ENCODE data around the gene CXCL3.

CXCL3 gene

GRCh38 chr4:74000301-74000700 lies 38.2 kb downstream of the CXCL3 start:
- Mint-ChIP-seq H3K27ac (ENCODE audit: low read depth) (no peak overlapping the region), H3K4me1 (no peaks in the 10 kb centered on the region), H3K4me3 (no peak overlapping the region), H3K36me3 (ENCODE audit: insufficient read depth) (no peaks in the 10 kb centered on the region), H3K9me3 (no peaks in the 10 kb centered on the region), H3K27me3 (no peaks in the 10 kb centered on the region)
- DNase-seq (ENCODE audit: low spot score in 2 of 2): no peak
- no peak for ATAC-seq (replicated peaks; ENCODE audit: extremely low read depth, poor library complexity, severe bottlenecking)

GRCh38 chr4:73998040-73999011 lies 40.2 kb downstream of the CXCL3 start, which contains the start of gene CXCL5:
TSS of gene CXCL5 (minus strand) at chr4:73998677. CDS start at chr4:73998581, 96 bp downstream.
- no peaks in the 10 kb centered on the region for H3K9me3 Mint-ChIP-seq
- no peaks in the 10 kb centered on the region for H3K4me1 Mint-ChIP-seq
- H3K27me3 Mint-ChIP-seq: no peaks in the 10 kb centered on the region
- DNase-seq (ENCODE audit: low spot score in 2 of 2) (no peak), ATAC-seq (replicated peaks; ENCODE audit: extremely low read depth, poor library complexity, severe bottlenecking) (no peak)
- no peaks in the 10 kb centered on the region for H3K36me3 Mint-ChIP-seq (ENCODE audit: insufficient read depth)
- no peak within 1 kb of the TSS for H3K4me3 Mint-ChIP-seq
- no peak within 1 kb of the TSS for H3K27ac Mint-ChIP-seq (ENCODE audit: low read depth)

- no peak for ATAC-seq (replicated peaks; ENCODE audit: extremely low read depth, poor library complexity, severe bottlenecking)
- Mint-ChIP-seq H3K36me3 (ENCODE audit: insufficient read depth) (no peaks in the 10 kb centered on the region), H3K27ac (ENCODE audit: low read depth) (no peak overlapping the region), H3K4me1 (no peaks in the 10 kb centered on the region), H3K27me3 (no peaks in the 10 kb centered on the region), H3K9me3 (no peaks in the 10 kb centered on the region), H3K4me3 (no peak overlapping the region)
- no peak for DNase-seq (ENCODE audit: low spot score in 2 of 2)
Observed at GRCh38 chr4:73992050-73992449, 46.4 kb downstream of the CXCL3 start.

GRCh38 chr4:73991742-73992000 lies 46.8 kb downstream of the CXCL3 start:
- no peaks in the 10 kb centered on the region for H3K27me3 Mint-ChIP-seq
- H3K27ac Mint-ChIP-seq (ENCODE audit: low read depth): no peak overlapping the region
- H3K36me3 Mint-ChIP-seq (ENCODE audit: insufficient read depth): no peaks in the 10 kb centered on the region
- DNase-seq (ENCODE audit: low spot score in 2 of 2) (no peak), ATAC-seq (replicated peaks; ENCODE audit: extremely low read depth, poor library complexity, severe bottlenecking) (no peak)
- no peaks in the 10 kb centered on the region for H3K9me3 Mint-ChIP-seq
- H3K4me3 Mint-ChIP-seq: no peak overlapping the region
- no peaks in the 10 kb centered on the region for H3K4me1 Mint-ChIP-seq

- Mint-ChIP-seq H3K4me1 (no peaks in the 10 kb centered on the region), H3K9me3 (no peaks in the 10 kb centered on the region), H3K27me3 (no peaks in the 10 kb centered on the region), H3K36me3 (ENCODE audit: insufficient read depth) (no peaks in the 10 kb centered on the region), H3K4me3 (no peak overlapping the region), H3K27ac (ENCODE audit: low read depth) (no peak overlapping the region)
- no peak for DNase-seq (ENCODE audit: low spot score in 2 of 2)
- no peak for ATAC-seq (replicated peaks; ENCODE audit: extremely low read depth, poor library complexity, severe bottlenecking)
Observed at GRCh38 chr4:73990988-73991741, 47.3 kb downstream of the CXCL3 start.

GRCh38 chr4:73989928-73990327 lies 48.6 kb downstream of the CXCL3 start:
- Mint-ChIP-seq H3K36me3 (ENCODE audit: insufficient read depth) (no peaks in the 10 kb centered on the region), H3K27me3 (no peaks in the 10 kb centered on the region), H3K4me1 (no peaks in the 10 kb centered on the region), H3K27ac (ENCODE audit: low read depth) (no peak overlapping the region), H3K4me3 (no peak overlapping the region), H3K9me3 (no peaks in the 10 kb centered on the region)
- ATAC-seq (replicated peaks; ENCODE audit: extremely low read depth, poor library complexity, severe bottlenecking) (no peak), DNase-seq (ENCODE audit: low spot score in 2 of 2) (no peak)

- no peak for DNase-seq (ENCODE audit: low spot score in 2 of 2)
- no peaks in the 10 kb centered on the region for H3K36me3 Mint-ChIP-seq (ENCODE audit: insufficient read depth)
- H3K4me1 Mint-ChIP-seq: no peaks in the 10 kb centered on the region
- no peaks in the 10 kb centered on the region for H3K27me3 Mint-ChIP-seq
- no peaks in the 10 kb centered on the region for H3K9me3 Mint-ChIP-seq
- H3K27ac Mint-ChIP-seq (ENCODE audit: low read depth): no peak overlapping the region
- H3K4me3 Mint-ChIP-seq: no peak overlapping the region
- no peak for ATAC-seq (replicated peaks; ENCODE audit: extremely low read depth, poor library complexity, severe bottlenecking)
Observed at GRCh38 chr4:73989031-73989430, 49.5 kb downstream of the CXCL3 start.

- Mint-ChIP-seq H3K27ac (ENCODE audit: low read depth) (no peak within 1 kb of the TSS), H3K36me3 (ENCODE audit: insufficient read depth) (no peaks in the 10 kb centered on the region), H3K4me3 (no peak within 1 kb of the TSS), H3K9me3 (no peaks in the 10 kb centered on the region), H3K27me3 (no peaks in the 10 kb centered on the region), H3K4me1 (no peaks in the 10 kb centered on the region)
- ATAC-seq (replicated peaks; ENCODE audit: extremely low read depth, poor library complexity, severe bottlenecking) (no peak), DNase-seq (ENCODE audit: low spot score in 2 of 2) (no peak)
Observed at GRCh38 chr4:73988061-73988460, 50.4 kb downstream of the CXCL3 start, which contains the start of gene PPBP. TSS of gene PPBP (minus strand) at chr4:73988190. CDS start at chr4:73988103, 87 bp downstream.
